ENCODE measurements around the gene POU5F2. TPM values are rescaled to one million over a fixed set of nuclear protein-coding genes. Genes with fewer than 3 reads are reported as not detected.

Gene POU5F2, protein sequence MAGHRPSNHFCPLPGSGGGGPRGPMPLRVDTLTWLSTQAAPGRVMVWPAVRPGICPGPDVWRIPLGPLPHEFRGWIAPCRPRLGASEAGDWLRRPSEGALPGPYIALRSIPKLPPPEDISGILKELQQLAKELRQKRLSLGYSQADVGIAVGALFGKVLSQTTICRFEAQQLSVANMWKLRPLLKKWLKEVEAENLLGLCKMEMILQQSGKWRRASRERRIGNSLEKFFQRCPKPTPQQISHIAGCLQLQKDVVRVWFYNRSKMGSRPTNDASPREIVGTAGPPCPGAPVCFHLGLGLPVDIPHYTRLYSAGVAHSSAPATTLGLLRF
- total RNA-seq (1 to 10 TPM; 2.3 to 8.3 (median 4.0) TPM), polyA plus RNA-seq (under 1 TPM in 2 of 3 donors, not detected in 1; 0.03 to 0.06 TPM)
- long read RNA-seq, donor 1 = 0 reads
- long read RNA-seq, donor 2 = 0 reads
- long read RNA-seq, donor 3 = 0 reads
- long read RNA-seq, donor 4 = 0 reads
- long read RNA-seq, donor 5 = 0 reads
- long read RNA-seq, donor 6 = 0 reads
- long read RNA-seq, donor 7, full-length matches to known transcripts = 2 of 2 reads
- long read RNA-seq, donor 7, partial matches to known transcripts = 0 of 2 reads
- long read RNA-seq, donor 7, other reads (novel, unspliced or antisense) = 0 of 2 reads
- long read RNA-seq, donor 8 = 0 reads
- long read RNA-seq, donor 9, full-length matches to known transcripts = 4 of 4 reads
- long read RNA-seq, donor 9, partial matches to known transcripts = 0 of 4 reads
- long read RNA-seq, donor 9, other reads (novel, unspliced or antisense) = 0 of 4 reads
- long read RNA-seq, donor 10 = 0 reads

DNA sequence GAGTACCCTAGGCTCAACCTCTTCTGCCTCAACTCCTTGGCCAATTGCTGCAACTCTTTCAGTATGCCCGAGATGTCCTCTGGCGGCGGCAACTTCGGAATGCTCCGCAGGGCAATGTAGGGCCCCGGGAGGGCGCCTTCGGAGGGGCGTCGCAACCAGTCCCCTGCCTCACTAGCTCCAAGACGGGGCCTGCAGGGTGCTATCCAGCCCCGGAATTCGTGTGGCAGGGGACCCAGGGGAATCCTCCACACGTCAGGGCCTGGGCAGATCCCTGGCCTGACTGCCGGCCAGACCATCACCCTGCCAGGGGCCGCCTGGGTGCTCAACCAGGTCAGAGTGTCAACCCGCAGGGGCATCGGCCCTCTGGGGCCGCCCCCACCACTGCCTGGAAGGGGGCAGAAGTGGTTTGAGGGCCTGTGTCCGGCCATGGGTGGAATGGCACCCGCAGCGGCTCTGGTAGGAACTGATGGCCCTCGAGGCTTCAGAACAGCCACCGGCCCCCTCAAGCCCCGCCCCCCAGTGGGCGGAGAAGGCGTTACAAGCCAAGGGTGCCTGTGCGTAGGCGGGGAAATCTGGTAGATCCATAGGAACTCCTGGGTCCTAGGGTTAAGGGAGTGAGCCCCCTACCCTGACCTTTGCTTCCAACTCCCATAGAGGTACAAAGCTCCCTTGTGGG, at the start of gene POU5F2:
Gene POU5F2 (minus strand): TSS at position 465 of the 676 bp plus-strand sequence. CDS start 37 bp downstream, at position 428.
- intact Hi-C loops (cut with DNase I; ENCODE audit: low total_unique reads) = no loop called here
- 93 to 97% (median 96%) methylated on average over 10 to 29 of the region's 29 CpGs for WGBS, 5 donors
- H3K4me3 ChIP-seq = no peak within 1 kb of the TSS
- no peaks in the 10 kb centered on the region for H3K9me3 ChIP-seq
- H3K4me1 ChIP-seq = no peaks in the 10 kb centered on the region
- DNase-seq = no peak
- peaks cover 0 to 14% (median 13%) of the 10 kb centered on the region in 4 donors for H3K36me3 ChIP-seq
- H3K27me3 ChIP-seq = no peaks in the 10 kb centered on the region
- TF ChIP-seq, protein P1, sequence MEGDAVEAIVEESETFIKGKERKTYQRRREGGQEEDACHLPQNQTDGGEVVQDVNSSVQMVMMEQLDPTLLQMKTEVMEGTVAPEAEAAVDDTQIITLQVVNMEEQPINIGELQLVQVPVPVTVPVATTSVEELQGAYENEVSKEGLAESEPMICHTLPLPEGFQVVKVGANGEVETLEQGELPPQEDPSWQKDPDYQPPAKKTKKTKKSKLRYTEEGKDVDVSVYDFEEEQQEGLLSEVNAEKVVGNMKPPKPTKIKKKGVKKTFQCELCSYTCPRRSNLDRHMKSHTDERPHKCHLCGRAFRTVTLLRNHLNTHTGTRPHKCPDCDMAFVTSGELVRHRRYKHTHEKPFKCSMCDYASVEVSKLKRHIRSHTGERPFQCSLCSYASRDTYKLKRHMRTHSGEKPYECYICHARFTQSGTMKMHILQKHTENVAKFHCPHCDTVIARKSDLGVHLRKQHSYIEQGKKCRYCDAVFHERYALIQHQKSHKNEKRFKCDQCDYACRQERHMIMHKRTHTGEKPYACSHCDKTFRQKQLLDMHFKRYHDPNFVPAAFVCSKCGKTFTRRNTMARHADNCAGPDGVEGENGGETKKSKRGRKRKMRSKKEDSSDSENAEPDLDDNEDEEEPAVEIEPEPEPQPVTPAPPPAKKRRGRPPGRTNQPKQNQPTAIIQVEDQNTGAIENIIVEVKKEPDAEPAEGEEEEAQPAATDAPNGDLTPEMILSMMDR (IDR thresholded peaks at IDR 0.05) = no peak
- TF ChIP-seq EP300 (IDR thresholded peaks at IDR 0.05) = no peak
- TF ChIP-seq POLR2A (IDR thresholded peaks at IDR 0.05) = no peak
- no peak for TF ChIP-seq POLR2AphosphoS5 (IDR thresholded peaks at IDR 0.05)
- H3K27ac ChIP-seq = no peak within 1 kb of the TSS

DNA sequence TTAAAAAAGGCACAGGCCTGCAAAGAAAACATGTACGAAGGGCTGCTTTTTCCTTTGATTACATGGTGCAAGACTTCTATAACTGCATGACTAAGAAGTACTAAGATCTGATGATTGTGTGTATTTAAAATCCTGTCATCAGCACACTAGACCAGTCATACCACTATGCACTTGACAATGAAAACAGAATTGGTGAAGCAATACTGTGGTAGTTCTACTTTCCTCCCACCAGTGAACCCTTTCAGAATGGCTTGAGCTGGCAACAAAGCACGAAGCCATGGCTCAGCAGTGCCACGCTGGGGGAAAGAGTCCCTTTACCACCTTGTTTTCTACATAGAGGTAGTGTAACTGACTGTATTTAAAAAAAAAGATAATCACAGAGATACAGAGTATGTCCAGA, 49.0 kb upstream of the POU5F2 start:
- no peaks in the 10 kb centered on the region for H3K27me3 ChIP-seq
- no peak overlapping the region for H3K27ac ChIP-seq
- 80 to 93% (median 89%) methylated on average over 3 of the region's 3 CpGs for WGBS, 5 donors
- TF ChIP-seq POLR2A (IDR thresholded peaks at IDR 0.05) (no peak), EP300 (IDR thresholded peaks at IDR 0.05) (no peak), POLR2AphosphoS5 (IDR thresholded peaks at IDR 0.05) (no peak)
- TF ChIP-seq, protein P1 (IDR thresholded peaks at IDR 0.05) = no peak
- H3K9me3 ChIP-seq = no peaks in the 10 kb centered on the region
- H3K4me3 ChIP-seq = no peak overlapping the region
- H3K4me1 ChIP-seq = peaks cover 0 to 13% (median 0%) of the 10 kb centered on the region in 4 donors
- peaks cover 0 to 12% (median 9%) of the 10 kb centered on the region in 4 donors for H3K36me3 ChIP-seq
- DNase-seq = no peak
- intact Hi-C loops (cut with DNase I; ENCODE audit: low total_unique reads) = no loop called here

DNA sequence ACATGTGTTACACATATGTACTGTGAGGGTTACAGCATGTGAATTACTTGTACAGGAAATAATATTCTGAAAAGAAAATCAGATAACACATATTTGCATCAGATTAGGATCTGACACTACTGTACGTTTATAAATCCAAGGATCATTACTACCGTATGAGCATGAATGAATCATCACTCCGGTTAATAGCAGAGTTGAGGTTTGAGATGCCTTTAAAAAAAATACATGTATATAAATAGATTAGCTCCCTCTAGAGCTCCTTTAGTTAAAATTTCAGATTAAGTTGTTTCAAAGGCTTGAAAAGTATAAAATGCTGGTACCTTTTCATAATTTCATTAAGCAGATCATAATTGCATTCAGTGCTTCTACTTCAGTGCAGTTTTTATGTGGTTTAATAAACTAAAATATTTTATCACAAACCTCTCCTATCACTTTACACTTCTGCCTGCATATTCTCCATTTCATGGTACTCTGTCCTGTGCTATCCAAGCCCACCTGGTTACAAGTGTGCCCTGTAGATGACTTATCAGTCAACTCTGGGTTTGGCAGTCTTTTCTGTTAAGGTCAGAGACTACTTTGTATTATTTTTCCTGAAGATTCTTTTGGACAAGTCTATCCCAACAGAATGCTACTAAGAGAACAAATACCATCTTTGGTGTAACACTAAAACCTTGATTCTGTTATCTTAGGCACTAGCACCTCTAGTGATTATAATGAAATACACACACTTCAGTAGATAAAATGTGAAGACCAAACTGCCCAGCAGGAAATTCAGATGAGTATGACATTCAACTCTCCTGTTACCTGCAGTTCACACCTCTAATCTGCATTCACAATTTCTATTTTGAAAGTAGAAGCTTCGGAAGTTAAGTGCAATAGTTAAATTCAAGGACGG, 48.0 kb upstream of the POU5F2 start:
- Histone ChIP-seq H3K9me3 (no peaks in the 10 kb centered on the region), H3K27me3 (no peaks in the 10 kb centered on the region), H3K36me3 (peaks cover 0 to 4% (median 2%) of the 10 kb centered on the region in 4 donors), H3K27ac (no peak overlapping the region), H3K4me3 (no peak overlapping the region), H3K4me1 (peaks cover 0 to 13% (median 0%) of the 10 kb centered on the region in 4 donors)
- no peak for DNase-seq
- WGBS, 5 donors = 53 to 58% (median 54%) methylated on average over 5 of the region's 5 CpGs
- TF ChIP-seq POLR2AphosphoS5 (IDR thresholded peaks at IDR 0.05) = no peak
- TF ChIP-seq EP300 (IDR thresholded peaks at IDR 0.05) = no peak
- no peak for TF ChIP-seq POLR2A (IDR thresholded peaks at IDR 0.05)
- TF ChIP-seq, protein P1 (IDR thresholded peaks at IDR 0.05) = no peak
- intact Hi-C loops (cut with DNase I; ENCODE audit: low total_unique reads) = no loop called here
